ACHN (cell line): ENCODE results near the gene EFNA5.
"Not testable (repeated sequence)": the region's sequence is repeated elsewhere in the genome, so short reads cannot be mapped to it uniquely, and the experiment has no call there.

Experiments used
- DNase-seq: peaks from one replicate; pipeline ENCODE4 v3.0.0-alpha.2; 2015
- in situ Hi-C: cut with HindIII; loops from 2 replicates; pipeline ENCODE4 v1.10.0; 2017; ENCODE audit warnings: low sequenced_read_pairs, low pct_ligation_motif_present, low pct_unique_long_range_greater_than_20kb

EFNA5 gene

DNA sequence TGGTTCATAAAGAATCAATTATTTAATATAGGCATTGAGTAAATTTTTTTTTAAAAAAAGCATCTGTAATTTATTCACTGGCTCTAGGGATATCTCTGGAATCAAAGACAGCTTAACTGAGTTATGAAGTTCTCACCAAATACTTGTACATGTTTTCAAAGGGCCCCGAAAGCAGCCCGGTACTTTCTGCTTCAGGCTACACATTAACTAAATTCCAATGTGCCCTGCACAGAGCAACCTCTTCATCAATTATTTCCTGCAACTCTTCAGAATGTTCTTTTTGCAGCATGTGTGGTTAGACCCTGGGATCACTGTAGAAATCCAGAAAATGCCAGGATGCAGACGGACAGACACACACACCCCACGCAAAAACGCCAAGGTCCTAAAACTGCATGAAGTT, 209.0 kb downstream of the EFNA5 start:
- DNase-seq = peak; percentile 54
- in situ Hi-C loops = no loop called here

- no peak for DNase-seq
- in situ Hi-C loops = no loop called here
These were observed 209.9 kb downstream of the EFNA5 start for GRCh38 chr5:107460789-107461188.

GRCh38 chr5:107459605-107460004, 211.1 kb downstream of the EFNA5 start:
- no peak for DNase-seq
- in situ Hi-C loops = no loop called here

- DNase-seq = no peak
- in situ Hi-C loops = no loop called here
These were observed 212.4 kb downstream of the EFNA5 start for GRCh38 chr5:107458322-107458721.

- in situ Hi-C loops = no loop called here
These were observed 212.9 kb downstream of the EFNA5 start for GRCh38 chr5:107457881-107458280.

GRCh38 chr5:107457138-107457537, 213.6 kb downstream of the EFNA5 start:
- in situ Hi-C loops = no loop called here
- DNase-seq = no peak

More at GRCh38 chr5:107457881-107458280, 212.9 kb downstream of the EFNA5 start:
- DNase-seq = no peak

- no peak for DNase-seq
These were observed 214.4 kb downstream of the EFNA5 start for GRCh38 chr5:107456281-107456715.

DNA sequence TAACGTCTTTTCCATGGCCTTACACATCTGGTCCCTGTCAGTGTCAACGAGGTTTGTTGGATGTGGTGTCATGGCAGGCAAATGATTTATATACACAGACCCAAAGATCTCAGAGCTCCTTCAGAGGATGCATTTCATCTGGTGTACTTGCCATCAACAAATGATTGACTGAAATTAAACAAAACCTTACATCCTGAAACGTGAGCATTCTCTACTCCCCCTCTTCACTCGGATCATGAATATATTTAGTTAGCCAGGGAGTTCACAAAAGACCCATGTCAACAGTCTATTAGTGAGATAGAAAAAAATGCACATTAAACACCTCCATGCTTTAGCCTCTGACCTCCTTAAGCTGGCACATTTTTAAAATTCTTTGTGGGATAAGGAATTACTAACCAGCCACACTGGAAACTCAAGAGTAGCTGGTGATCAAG, 215.6 kb downstream of the EFNA5 start:
- in situ Hi-C loops = no loop called here
- peak; percentile 85 for DNase-seq

More at GRCh38 chr5:107456281-107456715, 214.4 kb downstream of the EFNA5 start:
- in situ Hi-C loops = no loop called here

- DNase-seq, in situ Hi-C loops: not testable (repeated sequence)
These were observed 218.9 kb downstream of the EFNA5 start for GRCh38 chr5:107451827-107452226.

GRCh38 chr5:107451028-107451427, 219.7 kb downstream of the EFNA5 start:
- in situ Hi-C loops = no loop called here
- DNase-seq = no peak

- DNase-seq = no peak
- in situ Hi-C loops = no loop called here
These were observed 220.2 kb downstream of the EFNA5 start for GRCh38 chr5:107450531-107450930.

DNA sequence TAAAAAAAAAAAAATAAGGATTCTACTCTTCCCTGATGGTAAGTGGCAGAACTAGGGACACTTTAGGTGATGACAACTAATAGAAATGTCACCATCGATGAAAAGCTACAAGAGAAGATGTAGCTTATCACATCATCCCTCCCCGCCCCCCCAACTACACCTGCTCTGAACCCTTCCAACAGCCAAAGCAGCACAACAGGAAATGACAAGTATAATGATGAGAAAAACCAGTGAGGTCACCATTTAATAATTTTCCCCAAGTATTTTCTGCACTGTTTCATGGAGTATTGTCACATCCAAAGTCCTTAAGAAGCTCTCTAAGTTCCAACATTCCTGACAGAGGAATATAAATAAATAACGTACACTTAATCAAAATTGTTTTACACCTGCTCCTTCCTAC, 221.4 kb downstream of the EFNA5 start:
- in situ Hi-C loops = no loop called here
- DNase-seq = no peak

DNA sequence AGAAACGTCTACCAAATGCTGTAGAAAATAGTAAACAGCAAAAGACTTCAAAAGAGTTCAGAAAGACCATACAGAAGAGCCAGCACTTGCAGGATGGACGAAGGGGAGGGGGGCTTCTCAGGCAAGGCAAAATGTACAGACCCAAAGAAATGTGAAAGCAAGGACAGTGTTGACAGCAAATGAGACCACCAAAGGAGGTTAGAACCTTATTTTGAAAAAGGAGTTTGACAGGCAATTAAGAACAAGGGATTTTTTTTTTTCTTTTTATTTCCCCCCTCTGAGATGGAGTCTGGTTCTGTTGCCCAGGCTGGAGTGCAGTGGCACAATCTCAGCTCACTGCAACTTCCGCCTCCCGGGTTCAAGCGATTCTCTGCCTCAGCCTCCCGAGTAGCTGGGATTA, 223.2 kb downstream of the EFNA5 start:
- no peak for DNase-seq
- in situ Hi-C loops = no loop called here

DNA sequence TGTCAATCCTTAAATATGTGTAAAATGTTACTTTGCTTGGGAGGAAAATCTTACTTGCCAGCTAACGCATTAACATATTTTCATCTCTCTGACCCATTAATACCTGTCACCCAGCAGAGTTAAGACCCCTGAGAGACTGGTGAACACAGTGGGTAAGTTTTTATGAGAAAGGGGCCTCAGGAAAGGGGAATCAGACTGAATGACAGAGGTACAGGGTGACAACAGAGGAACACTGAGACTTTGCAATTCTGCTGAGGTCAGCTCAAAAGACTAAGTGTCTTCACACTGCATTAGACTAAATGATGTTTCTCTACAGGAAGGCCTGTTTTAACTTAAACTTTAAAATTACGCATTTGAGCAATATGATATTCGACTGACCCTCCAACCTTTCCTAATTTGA, 223.8 kb downstream of the EFNA5 start:
- in situ Hi-C loops = no loop called here
- no peak for DNase-seq

GRCh38 chr5:107444300-107444699, 226.4 kb downstream of the EFNA5 start:
- no peak for DNase-seq
- in situ Hi-C loops = no loop called here

DNA sequence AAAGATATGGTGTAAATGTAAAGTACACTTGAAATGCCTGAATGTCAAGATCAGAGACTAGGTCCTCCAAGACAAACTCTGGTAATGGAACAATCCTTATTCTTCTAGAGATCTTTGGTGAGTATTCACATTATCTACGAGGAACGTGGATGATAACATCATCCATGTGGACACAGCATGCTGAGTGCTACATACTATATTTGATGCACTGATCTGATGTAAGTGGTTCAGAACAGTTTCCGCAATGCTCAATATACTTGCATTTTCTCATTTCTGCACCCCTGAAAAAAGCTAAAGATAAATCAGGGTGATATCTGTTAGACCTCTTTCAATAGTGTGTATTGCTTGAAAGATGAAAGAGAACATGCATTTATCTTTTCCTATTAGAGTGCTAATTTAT, 226.8 kb downstream of the EFNA5 start:
- in situ Hi-C loops = no loop called here

DNA sequence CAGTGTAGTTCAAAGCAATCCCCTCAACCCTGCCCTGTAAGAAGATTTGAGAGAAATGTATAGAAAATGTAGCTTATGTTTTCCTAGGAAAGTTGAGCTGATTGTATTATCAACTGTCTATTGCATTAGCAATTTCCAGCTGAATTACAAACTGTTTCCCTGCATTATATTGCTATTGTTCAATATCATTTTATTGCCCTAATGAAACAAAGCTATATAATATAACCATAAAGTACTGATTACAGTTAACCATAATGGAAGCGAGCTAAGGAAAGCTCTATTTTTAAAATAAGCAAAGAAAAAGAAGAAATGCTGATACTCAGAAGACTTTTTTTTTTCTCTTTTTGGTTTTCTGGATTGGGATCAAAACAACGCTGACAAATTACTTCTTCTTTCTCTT, 228.3 kb downstream of the EFNA5 start:
- in situ Hi-C loops = no loop called here

More for the DNA sequence above, 226.8 kb downstream of the EFNA5 start:
- DNase-seq = no peak

DNA sequence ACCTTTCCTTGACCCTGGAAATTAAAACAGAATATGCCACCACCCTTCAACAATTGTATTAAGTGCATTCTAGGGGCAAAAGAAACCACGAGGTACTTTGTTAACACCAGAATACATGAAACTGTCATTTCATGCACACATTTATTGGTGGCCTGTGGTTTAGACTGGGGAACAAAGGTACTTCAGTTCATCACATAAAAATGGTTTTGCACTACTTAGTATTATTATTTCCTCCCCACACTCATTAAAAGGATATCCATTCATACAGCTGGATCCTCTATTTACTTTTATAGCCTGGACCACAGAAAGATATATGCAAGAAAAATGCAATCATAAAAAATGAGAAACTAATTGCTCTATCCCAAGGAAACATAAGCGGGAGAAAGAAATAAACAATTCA, 230.9 kb downstream of the EFNA5 start:
- in situ Hi-C loops = no loop called here
- DNase-seq = no peak

More for the DNA sequence above, 228.3 kb downstream of the EFNA5 start:
- no peak for DNase-seq

- in situ Hi-C loops = no loop called here
- no peak for DNase-seq
These were observed 232.7 kb downstream of the EFNA5 start for GRCh38 chr5:107437986-107438510.

DNA sequence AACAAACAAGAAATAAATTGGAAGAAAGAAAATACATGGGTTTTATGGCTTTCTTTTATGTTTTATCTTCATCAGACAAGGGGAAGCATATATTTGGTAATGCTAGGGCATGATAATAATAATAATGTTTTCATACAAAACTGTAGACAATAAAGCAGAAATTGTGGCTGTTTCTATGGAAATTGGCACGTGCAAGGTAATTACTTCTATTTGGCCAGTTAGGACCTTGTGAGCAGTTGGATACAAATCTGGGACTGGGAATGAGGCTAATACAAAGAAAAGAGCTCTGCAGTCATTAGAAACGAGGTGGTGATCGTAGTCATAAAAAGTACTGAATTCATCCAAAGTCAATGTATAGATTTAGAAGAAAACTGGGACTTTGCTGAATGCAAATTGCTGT, 233.6 kb downstream of the EFNA5 start:
- in situ Hi-C loops = no loop called here
- no peak for DNase-seq

- in situ Hi-C loops = no loop called here
- DNase-seq = no peak
These were observed 234.5 kb downstream of the EFNA5 start for GRCh38 chr5:107436201-107436600.
